ENCODE data around the gene TPCN1. TPM values are rescaled to one million over a fixed set of nuclear protein-coding genes. Genes with fewer than 3 reads are reported as not detected.

Gene TPCN1
- total and polyA plus RNA-seq, 8 donors: 39.4 to 83.4 (median 63.5) TPM

DNA sequence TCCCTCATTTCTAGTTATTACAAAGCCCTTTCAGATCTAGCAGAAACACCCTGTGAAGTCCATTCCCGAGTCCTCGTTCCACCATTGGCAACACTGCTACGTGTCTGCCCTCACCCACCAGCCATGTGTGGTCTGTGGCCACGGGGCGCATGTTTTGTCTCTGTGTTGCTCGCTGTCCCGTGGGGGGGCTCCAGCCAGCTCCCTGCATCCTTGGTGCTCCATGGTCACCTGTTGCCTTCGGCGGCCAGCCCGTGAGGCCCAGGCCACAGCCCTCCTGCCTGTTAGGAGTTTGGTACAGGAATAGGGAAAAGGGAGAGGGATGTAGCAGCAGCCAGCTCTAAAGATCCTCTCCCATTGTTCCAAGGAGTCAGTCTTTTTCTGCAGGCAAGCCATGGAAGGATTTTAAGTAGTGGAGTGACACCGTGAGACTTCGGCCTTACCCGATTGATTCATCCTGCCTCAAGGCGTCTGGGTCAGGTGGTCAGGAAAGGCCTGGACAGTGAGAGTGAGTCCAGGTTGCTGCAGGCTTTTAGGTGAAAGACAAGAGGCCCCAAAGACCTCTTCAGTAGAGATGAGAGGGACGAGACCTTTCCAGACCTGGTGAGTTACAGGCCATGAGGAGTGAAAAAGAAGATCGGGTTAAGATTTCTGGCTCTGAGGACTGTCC is 30.3 kb downstream of the TPCN1 start:
- ATAC-seq: no peak
- Histone ChIP-seq H3K4me1 (peaks cover 20 to 28% (median 23%) of the 10 kb centered on the region in 3 donors), H3K27ac (no peak overlapping the region), H3K36me3 (peaks cover 0 to 8% (median 0%) of the 10 kb centered on the region in 3 donors), H3K4me3 (no peak overlapping the region), H3K9me3 (no peaks in the 10 kb centered on the region), H3K27me3 (no peaks in the 10 kb centered on the region)
- WGBS, 2 donors: 94 to 97% methylated on average over 16 of the region's 16 CpGs
- no peak for FAIRE-seq
- TF ChIP-seq, protein P1, sequence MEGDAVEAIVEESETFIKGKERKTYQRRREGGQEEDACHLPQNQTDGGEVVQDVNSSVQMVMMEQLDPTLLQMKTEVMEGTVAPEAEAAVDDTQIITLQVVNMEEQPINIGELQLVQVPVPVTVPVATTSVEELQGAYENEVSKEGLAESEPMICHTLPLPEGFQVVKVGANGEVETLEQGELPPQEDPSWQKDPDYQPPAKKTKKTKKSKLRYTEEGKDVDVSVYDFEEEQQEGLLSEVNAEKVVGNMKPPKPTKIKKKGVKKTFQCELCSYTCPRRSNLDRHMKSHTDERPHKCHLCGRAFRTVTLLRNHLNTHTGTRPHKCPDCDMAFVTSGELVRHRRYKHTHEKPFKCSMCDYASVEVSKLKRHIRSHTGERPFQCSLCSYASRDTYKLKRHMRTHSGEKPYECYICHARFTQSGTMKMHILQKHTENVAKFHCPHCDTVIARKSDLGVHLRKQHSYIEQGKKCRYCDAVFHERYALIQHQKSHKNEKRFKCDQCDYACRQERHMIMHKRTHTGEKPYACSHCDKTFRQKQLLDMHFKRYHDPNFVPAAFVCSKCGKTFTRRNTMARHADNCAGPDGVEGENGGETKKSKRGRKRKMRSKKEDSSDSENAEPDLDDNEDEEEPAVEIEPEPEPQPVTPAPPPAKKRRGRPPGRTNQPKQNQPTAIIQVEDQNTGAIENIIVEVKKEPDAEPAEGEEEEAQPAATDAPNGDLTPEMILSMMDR (IDR thresholded peaks at IDR 0.05): no peak
- intact Hi-C loops (cut with DNase I): loop anchor here in 1 of 3 donors (10.0 kb wide), 1 partner anchor 47 kb away; no protein-coding TSS in a partner anchor
- DNase-seq: peak in 1 of 6 donors; percentile 71

DNA sequence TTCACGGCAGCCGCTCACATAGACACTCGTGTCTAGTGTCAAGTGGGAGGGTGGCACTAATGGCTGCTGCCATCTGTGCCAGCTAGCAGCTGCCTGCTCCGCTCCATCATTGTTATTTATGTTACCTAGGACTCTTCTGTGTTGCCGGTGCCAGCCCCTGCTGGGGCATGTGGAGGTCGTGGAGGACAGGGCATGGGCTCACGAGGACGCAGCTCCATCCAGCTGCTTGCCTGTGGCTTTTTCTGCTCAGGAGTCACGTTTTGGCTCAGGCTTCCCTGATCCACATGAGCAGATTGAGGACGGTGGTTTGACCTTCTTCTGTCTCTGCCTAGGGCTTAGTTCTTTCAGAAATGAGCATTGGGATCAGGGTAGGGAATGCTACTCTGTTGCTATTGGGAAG is 31.2 kb downstream of the TPCN1 start:
- H3K27ac ChIP-seq: no peak overlapping the region
- ATAC-seq (no peak), FAIRE-seq (no peak), DNase-seq (peak in 2 of 6 donors; percentile 19)
- intact Hi-C loops (cut with DNase I): loop anchor here in 1 of 3 donors (10.0 kb wide), 1 partner anchor 48 kb away; no protein-coding TSS in a partner anchor
- peaks cover 0 to 8% (median 0%) of the 10 kb centered on the region in 3 donors for H3K36me3 ChIP-seq
- H3K4me1 ChIP-seq: peaks cover 14 to 18% (median 14%) of the 10 kb centered on the region in 3 donors
- TF ChIP-seq, protein P1 (IDR thresholded peaks at IDR 0.05): no peak
- no peak overlapping the region for H3K4me3 ChIP-seq
- no peaks in the 10 kb centered on the region for H3K27me3 ChIP-seq
- H3K9me3 ChIP-seq: no peaks in the 10 kb centered on the region
- 92 to 93% methylated on average over 10 of the region's 10 CpGs for WGBS, 2 donors

DNA sequence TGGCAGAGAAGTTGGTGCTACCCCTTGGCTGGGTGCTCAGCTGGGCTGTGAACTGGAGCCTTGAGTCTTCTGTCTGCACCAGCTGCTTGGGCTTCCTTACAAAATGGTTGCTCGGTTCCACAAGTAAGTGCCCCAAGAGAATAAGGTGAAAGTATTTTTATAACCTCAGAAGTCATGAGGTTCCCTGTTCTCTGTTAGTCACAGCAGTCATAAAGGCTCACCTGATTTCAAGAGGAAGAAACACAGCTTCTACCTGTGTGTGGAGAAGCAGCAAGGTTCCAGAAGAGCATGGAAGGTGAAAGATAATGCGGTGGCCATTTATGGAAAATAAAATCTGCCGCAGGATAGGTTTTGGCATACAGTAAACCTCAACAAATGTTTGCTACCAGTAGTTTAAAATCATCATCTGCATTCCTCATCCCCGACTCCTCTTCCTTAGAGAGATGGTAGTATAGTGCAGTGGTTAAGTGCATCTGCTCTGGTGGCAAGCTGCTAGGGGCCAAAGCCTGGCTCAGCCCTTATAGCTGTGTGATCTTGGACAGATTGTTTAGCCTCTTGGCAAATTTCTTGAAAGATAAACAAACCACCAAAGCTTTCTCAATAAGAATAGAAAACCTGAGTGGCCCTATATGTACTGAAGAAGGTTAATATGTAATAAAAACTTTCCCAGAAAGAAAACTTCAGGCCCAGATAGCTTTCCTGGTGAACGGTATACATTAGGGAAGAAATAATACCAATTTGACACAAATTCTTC is 32.4 kb downstream of the TPCN1 start:
- intact Hi-C loops (cut with DNase I): loop anchor here in 1 of 3 donors (10.0 kb wide), 1 partner anchor 49 kb away; no protein-coding TSS in a partner anchor
- WGBS, 2 donors: 81 to 84% methylated on average over 5 of the region's 5 CpGs
- FAIRE-seq: no peak

DNA sequence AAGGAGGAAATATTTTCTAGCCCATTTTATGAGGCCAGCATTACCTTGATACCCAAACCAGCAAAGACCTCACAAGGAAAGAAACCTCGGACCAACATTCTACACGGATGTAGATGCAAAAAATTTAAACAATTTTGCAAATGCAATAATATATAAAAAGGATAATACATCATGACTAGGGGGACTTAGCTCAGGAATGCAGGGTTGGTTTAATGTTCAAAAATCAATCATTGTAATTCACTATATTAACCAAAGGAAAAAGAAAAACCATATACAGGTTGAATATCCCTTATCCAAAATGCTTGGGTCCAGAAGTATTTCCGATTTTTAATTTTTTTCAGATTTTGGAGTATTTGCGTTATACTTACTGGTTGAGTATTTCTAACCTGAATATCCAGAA is 33.0 kb downstream of the TPCN1 start:
- ATAC-seq: no peak
- Histone ChIP-seq H3K27me3 (no peaks in the 10 kb centered on the region), H3K9me3 (no peaks in the 10 kb centered on the region), H3K27ac (no peak overlapping the region), H3K4me3 (no peak overlapping the region), H3K4me1 (peaks cover 8 to 20% (median 19%) of the 10 kb centered on the region in 3 donors), H3K36me3 (peaks cover 0 to 8% (median 0%) of the 10 kb centered on the region in 3 donors)
- no peak for FAIRE-seq
- no peak for DNase-seq
- 83 to 95% methylated on average over 4 of the region's 4 CpGs for WGBS, 2 donors
- TF ChIP-seq, protein P1 (IDR thresholded peaks at IDR 0.05): no peak
- intact Hi-C loops (cut with DNase I): loop anchor here in 1 of 3 donors (10.0 kb wide), 1 partner anchor 49 kb away; no protein-coding TSS in a partner anchor

More for the DNA sequence above, 32.4 kb downstream of the TPCN1 start:
- no peaks in the 10 kb centered on the region for H3K27me3 ChIP-seq
- peaks cover 0 to 8% (median 0%) of the 10 kb centered on the region in 3 donors for H3K36me3 ChIP-seq
- no peaks in the 10 kb centered on the region for H3K9me3 ChIP-seq
- DNase-seq (peak in 1 of 6 donors; percentile 2), ATAC-seq (peak in 3 of 4 donors; percentile 27 to 75 (median 55))
- H3K27ac ChIP-seq: no peak overlapping the region
- peaks cover 3 to 17% (median 14%) of the 10 kb centered on the region in 3 donors for H3K4me1 ChIP-seq
- no peak overlapping the region for H3K4me3 ChIP-seq
- TF ChIP-seq, protein P1 (IDR thresholded peaks at IDR 0.05): no peak

Data from pancreas (tissue), 10 donors.